ENCODE data around the gene RASSF7.

DNA sequence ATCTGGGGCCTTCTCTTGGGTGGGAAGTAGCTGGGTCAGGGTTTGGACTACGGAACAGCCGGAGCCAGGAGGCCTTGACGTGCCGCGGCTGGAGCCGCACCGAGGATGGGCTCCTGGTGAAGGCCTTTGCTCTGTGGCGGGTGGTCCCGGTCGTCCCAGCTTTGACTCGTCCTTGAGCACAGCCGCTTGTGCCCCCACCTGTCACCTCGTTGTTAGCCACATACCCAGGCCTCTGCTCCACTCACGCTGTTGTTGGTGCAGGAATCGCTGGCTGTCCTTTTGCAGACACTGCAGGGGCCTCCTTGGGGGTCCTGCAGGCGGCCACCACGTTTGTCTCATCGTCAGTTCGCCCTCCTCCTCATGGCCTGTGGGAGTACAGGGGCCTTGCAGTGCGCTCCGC lies 32.6 kb downstream of the RASSF7 start:
- no peak for TF ChIP-seq CTCF (IDR thresholded peaks at IDR 0.05)
- TF ChIP-seq EP300 (IDR thresholded peaks at IDR 0.05): no peak
- TF ChIP-seq NFE2L2 (conservative IDR thresholded peaks at IDR 0.05; ENCODE audit: low read length): no peak
- no peak for TF ChIP-seq RAD21 (conservative IDR thresholded peaks at IDR 0.05 in 1 of 2, IDR thresholded peaks at IDR 0.05 in 1 of 2)
- TF ChIP-seq RCOR1 (IDR thresholded peaks at IDR 0.05; ENCODE audit: low read depth, low read length): no peak
- TF ChIP-seq POLR2A (IDR thresholded peaks at IDR 0.05; ENCODE audit: low read length): no peak
- TF ChIP-seq EHMT2 (IDR thresholded peaks at IDR 0.05; ENCODE audit: low read depth): no peak
- no peak for TF ChIP-seq SMC3 (IDR thresholded peaks at IDR 0.05)
- no peak for TF ChIP-seq PHF8 (IDR thresholded peaks at IDR 0.05; ENCODE audit: borderline replicate concordance, low read depth)
- TF ChIP-seq, protein P1, sequence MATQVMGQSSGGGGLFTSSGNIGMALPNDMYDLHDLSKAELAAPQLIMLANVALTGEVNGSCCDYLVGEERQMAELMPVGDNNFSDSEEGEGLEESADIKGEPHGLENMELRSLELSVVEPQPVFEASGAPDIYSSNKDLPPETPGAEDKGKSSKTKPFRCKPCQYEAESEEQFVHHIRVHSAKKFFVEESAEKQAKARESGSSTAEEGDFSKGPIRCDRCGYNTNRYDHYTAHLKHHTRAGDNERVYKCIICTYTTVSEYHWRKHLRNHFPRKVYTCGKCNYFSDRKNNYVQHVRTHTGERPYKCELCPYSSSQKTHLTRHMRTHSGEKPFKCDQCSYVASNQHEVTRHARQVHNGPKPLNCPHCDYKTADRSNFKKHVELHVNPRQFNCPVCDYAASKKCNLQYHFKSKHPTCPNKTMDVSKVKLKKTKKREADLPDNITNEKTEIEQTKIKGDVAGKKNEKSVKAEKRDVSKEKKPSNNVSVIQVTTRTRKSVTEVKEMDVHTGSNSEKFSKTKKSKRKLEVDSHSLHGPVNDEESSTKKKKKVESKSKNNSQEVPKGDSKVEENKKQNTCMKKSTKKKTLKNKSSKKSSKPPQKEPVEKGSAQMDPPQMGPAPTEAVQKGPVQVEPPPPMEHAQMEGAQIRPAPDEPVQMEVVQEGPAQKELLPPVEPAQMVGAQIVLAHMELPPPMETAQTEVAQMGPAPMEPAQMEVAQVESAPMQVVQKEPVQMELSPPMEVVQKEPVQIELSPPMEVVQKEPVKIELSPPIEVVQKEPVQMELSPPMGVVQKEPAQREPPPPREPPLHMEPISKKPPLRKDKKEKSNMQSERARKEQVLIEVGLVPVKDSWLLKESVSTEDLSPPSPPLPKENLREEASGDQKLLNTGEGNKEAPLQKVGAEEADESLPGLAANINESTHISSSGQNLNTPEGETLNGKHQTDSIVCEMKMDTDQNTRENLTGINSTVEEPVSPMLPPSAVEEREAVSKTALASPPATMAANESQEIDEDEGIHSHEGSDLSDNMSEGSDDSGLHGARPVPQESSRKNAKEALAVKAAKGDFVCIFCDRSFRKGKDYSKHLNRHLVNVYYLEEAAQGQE (IDR thresholded peaks at IDR 0.05): no peak
- TF ChIP-seq, protein P2, sequence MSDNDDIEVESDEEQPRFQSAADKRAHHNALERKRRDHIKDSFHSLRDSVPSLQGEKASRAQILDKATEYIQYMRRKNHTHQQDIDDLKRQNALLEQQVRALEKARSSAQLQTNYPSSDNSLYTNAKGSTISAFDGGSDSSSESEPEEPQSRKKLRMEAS (IDR thresholded peaks at IDR 0.05): no peak
